Endothelial cell of hepatic sinusoid (primary cell): ENCODE data around the gene ITGA5.
"Not testable (repeated sequence)": the region's sequence is repeated elsewhere in the genome, so short reads cannot be mapped to it uniquely, and the experiment has no call there.

Source experiments
- in situ Hi-C: cut with HindIII; loops from 2 replicates; pipeline ENCODE4 v1.10.0; 2017; ENCODE audit warnings: low sequenced_read_pairs

Gene ITGA5

DNA sequence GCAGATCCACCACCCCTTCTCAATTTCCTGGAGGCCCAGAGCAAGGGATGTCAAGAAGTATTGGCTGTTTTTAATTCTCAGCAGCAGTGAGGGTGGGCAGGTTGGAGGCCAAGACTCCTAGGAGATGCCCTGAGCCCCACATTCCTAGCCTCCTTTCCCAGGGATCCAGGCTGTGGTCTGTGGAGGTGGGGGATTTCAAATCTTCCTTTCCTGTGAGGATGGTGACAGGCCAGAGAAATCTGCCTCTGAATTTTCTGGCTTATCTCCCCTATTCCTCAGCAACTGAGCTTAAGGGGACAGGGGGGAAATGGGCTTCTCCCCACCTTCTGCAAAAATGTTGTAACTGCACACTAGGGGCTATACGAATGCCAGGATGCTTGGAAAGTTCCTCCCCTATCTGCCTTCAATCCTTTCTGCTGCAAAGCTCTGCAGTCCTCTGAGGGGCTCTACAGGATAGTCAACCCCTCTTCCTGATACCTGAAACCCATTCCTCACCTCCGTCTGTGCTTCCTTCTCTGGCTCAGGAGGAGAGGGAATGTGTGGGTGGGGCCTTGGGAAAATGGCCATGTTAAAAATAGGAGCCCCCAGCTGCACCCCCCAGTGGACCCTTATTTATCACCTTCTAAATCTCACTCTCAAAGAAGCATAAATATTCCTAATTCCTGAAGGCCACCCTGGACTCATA, 61.4 kb downstream of the ITGA5 start:
- in situ Hi-C loops: no loop called here

DNA sequence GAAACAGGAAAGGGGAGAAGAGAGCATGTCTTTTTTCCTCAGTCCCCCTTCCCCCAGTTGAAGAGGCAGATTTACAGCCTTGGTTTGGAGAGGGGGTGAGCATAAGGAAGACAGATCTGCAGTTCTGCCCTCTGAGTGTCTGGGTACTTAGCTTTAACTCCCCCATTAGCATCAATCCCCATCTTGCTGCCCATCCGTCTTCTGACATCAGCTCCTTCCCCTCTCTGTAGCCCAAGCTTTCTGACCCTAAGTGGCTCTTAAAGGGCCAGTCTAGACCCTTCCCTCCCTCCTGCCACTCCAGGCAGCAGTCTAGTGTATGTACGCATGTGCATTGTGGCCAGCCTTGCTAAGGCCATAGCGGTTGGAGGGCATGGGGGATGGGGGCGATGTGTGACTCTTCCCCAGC, 62.1 kb downstream of the ITGA5 start:
- in situ Hi-C loops: no loop called here

DNA sequence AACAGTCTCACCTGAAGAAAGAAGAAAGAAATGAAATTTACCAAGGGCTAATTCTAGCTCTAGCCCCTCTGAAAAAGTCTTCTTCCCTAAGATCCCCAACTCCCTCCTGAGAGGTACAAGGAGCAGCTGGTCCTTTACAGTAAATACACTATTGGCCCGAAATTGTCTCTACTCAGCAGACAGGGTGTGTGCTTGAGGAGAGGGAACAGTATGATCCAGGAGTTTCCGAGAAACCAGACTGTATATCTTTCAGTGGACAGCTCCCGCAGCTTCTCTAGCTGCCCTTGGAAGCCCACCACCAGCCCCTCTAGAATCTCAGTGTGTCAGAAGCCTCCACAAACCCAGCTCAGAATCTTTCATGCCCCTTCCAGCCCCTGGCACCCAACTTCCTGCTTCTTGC, 62.8 kb downstream of the ITGA5 start:
- in situ Hi-C loops: no loop called here

DNA sequence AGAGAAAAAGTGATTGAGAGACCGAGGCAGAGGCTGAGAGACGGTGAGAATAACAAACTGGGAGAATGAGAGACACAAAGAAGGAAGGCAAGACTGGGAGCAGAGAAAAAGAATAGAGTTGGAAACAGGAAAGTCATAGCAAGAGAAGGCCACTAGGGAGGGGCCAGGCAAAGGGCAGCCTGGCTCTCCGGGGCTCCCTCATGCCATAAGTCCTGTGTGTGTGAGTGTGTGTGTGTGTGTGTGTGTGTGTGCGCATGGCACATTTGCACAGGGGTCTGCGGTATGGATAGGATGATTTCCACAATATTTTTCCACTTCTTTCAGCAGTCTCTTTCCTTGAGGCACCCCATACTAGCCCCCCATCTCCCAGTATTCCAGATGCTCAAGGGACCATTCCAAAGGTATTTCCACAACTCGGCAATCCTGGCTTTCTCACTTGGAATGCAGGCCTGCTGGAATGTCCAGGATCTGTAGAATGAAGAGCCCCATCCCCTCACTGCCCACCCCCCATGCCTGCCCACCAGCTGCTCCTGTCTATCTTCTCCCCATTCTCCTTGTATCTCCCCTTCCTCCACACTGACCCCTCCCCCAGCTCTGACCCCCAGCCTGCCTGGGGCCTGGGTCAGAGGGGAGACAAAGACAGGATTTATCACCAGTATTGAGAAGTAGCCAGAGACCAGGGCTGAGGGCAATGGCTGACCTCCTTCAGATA, 63.8 kb downstream of the ITGA5 start:
- in situ Hi-C loops: no loop called here

GRCh38 chr12:54354271-54354670, 64.8 kb downstream of the ITGA5 start:
- in situ Hi-C loops: not testable (repeated sequence)

GRCh38 chr12:54352891-54353874, 65.9 kb downstream of the ITGA5 start:
- in situ Hi-C loops: no loop called here

GRCh38 chr12:54352022-54352531, 67.0 kb downstream of the ITGA5 start:
- in situ Hi-C loops: no loop called here

GRCh38 chr12:54351341-54351740, 67.7 kb downstream of the ITGA5 start:
- in situ Hi-C loops: no loop called here

GRCh38 chr12:54350743-54351142, 68.3 kb downstream of the ITGA5 start:
- in situ Hi-C loops: no loop called here

DNA sequence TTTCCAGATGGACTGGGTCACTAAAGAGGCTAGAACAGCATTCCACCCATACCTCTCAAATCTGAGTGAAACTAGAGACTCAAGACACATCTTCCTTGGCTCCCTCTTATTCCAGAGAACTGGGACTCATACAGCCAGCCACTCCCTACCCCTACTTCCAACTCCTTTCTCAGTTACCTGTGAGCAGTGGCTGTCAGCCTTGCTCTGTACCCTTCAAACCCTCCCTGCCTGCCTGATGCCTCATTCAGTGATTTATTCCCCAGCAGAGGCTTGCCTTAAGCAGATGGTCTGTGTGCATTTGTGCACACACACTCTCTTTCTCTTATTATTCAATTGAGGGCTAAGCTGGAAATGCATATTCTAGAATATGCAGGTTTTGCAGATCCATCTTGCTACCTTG, 69.4 kb downstream of the ITGA5 start:
- in situ Hi-C loops: no loop called here

GRCh38 chr12:54349036-54349435, 70.0 kb downstream of the ITGA5 start:
- in situ Hi-C loops: no loop called here
